Neural progenitor cell (in vitro differentiated cells): ENCODE measurements around the gene FCRL1.

Source experiments
- CTCF ChIP-seq: fragments of 200-600 bp; sonication (generic); IDR thresholded peaks from 2 replicates; pipeline ENCODE4 v1.5.1; 2017; ENCODE audit warnings: antibody characterized with exemption, mild to moderate bottlenecking
- EZH2 ChIP-seq: fragments of 200-600 bp; sonication (generic); IDR thresholded peaks from 2 replicates; pipeline ENCODE4 v1.6.1; 2017; ENCODE audit warnings: antibody characterized with exemption, mild to moderate bottlenecking, moderate library complexity
- EZH2phosphoT487 ChIP-seq: fragments of 200-600 bp; sonication (generic); IDR thresholded peaks from 2 replicates; pipeline ENCODE4 v1.6.1; 2017; ENCODE audit warnings: antibody characterized with exemption

- TF ChIP-seq CTCF (no peak), EZH2 (no peak), EZH2phosphoT487 (no peak)
These were observed at the start of gene FCRL1 for GRCh38 chr1:157819896-157820295.
